Kidney (tissue), 14 donors: ENCODE measurements around the gene FAM53B. TPM values are rescaled to one million over a fixed set of nuclear protein-coding genes. Genes with fewer than 3 reads are reported as not detected.

Experiments used
- DNase-seq, 5 donors: peaks; one replicate each; pipeline ENCODE4 v3.0.0-alpha.2; 2013 to 2020
- FAIRE-seq: peaks from 2 replicates; lab custom pipeline; 2012; peaks lifted over from hg19 to GRCh38; lab: Jason Lieb, UNC
- H3K27ac ChIP-seq, 2 donors: one replicate each; pipeline ENCODE4 v1.7.0; 2013; ENCODE audit warnings: low read depth in 2 of 2, low read length in 2 of 2, inconsistent platforms in 1 of 2
- H3K27me3 ChIP-seq: one replicate; pipeline ENCODE4 v1.7.1; 2013; ENCODE audit warnings: low read length, inconsistent platforms; ENCODE audit not compliant: control insufficient read depth, insufficient read depth
- H3K36me3 ChIP-seq, 3 donors: one replicate each; pipeline versions ENCODE4 v1.7.0 to v1.7.1; 2013; ENCODE audit warnings: low read length in 3 of 3, control low read depth in 1 of 3, inconsistent platforms in 1 of 3; ENCODE audit not compliant: insufficient read depth in 3 of 3, control insufficient read depth in 2 of 3
- H3K4me1 ChIP-seq, 3 donors: one replicate each; pipeline versions ENCODE4 v1.7.0 to v1.7.1; 2013; ENCODE audit warnings: low read length in 3 of 3, inconsistent platforms in 1 of 3, low read depth in 1 of 3; ENCODE audit not compliant: control insufficient read depth in 2 of 3, insufficient read depth in 2 of 3
- H3K4me3 ChIP-seq, 3 donors: one replicate each; pipeline versions ENCODE4 v1.7.0 to v1.8.1; 2013; ENCODE audit warnings: low read length in 3 of 3, control low read depth in 1 of 3, inconsistent platforms in 1 of 3
- H3K9ac ChIP-seq, 3 donors: one replicate each; pipeline versions ENCODE4 v1.7.0 to v1.7.1; 2013; ENCODE audit warnings: low read length in 3 of 3, control low read depth in 1 of 3, inconsistent platforms in 1 of 3
- H3K9me3 ChIP-seq, 3 donors: one replicate each; pipeline versions ENCODE4 v1.7.0 to v1.7.1; 2013; ENCODE audit warnings: low read length in 3 of 3, control low read depth in 1 of 3, inconsistent platforms in 1 of 3; ENCODE audit not compliant: control insufficient read depth in 2 of 3, insufficient read depth in 1 of 3
- intact Hi-C: fragments of 100-400 bp; cut with DNase I; formaldehyde crosslinking; loops from one replicate; pipeline ENCODE4 v1.11.1; 2022
- polyA plus RNA-seq: library from polyadenylated mRNA; stranded (reverse); fragments of 350-450 nt; fragmentation: Illumina TruSeq; extraction: RNeasy Lipid Tissue Mini Kit (QIAGEN cat#74804); gene quantifications from one replicate; pipeline ENCODE4 v1.2.3, GENCODE V29; 2014; ENCODE audit warnings: low read depth, low replicate concordance; ENCODE audit not compliant: insufficient read depth
- total RNA-seq: library from RNA; stranded (reverse); fragmentation: NEBNext Ultra II Directional; extraction: Animal tissue kit (Norgen Biotek cat#: 25700); gene quantifications from one replicate; pipeline ENCODE4 v1.2.1, GENCODE V29; 2021
- TF ChIP-seq, protein P1 (sequence below): IDR thresholded peaks from 3 replicates; pipeline ENCODE4 v1.5.1; 2012; ENCODE audit warnings: mild to moderate bottlenecking, moderate library complexity, borderline replicate concordance; ENCODE audit not compliant: insufficient read depth; ENCODE audit errors: extremely low read depth
- donor health status: control.
- donor health status: control.
- donor health status: control.
- donor health status: control.
- donor health status: control.
- donor health status: DM: yes; HTN: yes; CAD: no.
- donor health status: Normal renal cell carcinoma (clear cell type).

FAM53B gene
- total and polyA plus RNA-seq, 2 donors from 2014 or later, result 11.8 to 30.0 TPM

DNA sequence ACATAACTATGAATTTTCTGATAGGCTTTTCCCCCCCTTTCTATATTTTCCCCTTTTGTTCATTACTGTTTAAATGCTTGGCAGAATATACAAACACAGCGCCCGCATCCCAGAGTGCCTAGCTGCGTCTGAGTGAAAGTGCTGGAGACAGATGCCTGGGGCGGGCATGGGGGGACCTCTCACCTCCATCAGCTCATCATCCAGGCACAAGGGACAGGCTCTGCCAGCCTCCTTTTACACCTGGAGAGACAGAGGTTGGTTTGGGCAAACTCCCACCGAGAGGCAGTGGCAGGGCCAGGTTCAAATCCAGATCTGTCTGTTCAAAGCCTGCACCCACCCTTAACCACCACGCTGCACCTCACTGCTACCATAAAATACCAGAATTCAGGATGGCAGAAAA, 104.5 kb downstream of the FAM53B start:
- Histone ChIP-seq H3K27me3 (no peaks in the 10 kb centered on the region), H3K9ac (no peak overlapping the region), H3K4me1 (peaks cover 0 to 25% (median 9%) of the 10 kb centered on the region in 3 donors), H3K4me3 (no peak overlapping the region), H3K36me3 (peaks cover 0 to 4% (median 0%) of the 10 kb centered on the region in 3 donors), H3K27ac (no peak overlapping the region), H3K9me3 (no peaks in the 10 kb centered on the region)
- TF ChIP-seq, protein P1, sequence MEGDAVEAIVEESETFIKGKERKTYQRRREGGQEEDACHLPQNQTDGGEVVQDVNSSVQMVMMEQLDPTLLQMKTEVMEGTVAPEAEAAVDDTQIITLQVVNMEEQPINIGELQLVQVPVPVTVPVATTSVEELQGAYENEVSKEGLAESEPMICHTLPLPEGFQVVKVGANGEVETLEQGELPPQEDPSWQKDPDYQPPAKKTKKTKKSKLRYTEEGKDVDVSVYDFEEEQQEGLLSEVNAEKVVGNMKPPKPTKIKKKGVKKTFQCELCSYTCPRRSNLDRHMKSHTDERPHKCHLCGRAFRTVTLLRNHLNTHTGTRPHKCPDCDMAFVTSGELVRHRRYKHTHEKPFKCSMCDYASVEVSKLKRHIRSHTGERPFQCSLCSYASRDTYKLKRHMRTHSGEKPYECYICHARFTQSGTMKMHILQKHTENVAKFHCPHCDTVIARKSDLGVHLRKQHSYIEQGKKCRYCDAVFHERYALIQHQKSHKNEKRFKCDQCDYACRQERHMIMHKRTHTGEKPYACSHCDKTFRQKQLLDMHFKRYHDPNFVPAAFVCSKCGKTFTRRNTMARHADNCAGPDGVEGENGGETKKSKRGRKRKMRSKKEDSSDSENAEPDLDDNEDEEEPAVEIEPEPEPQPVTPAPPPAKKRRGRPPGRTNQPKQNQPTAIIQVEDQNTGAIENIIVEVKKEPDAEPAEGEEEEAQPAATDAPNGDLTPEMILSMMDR, result no peak
- intact Hi-C loops, result no loop called here
- no peak for FAIRE-seq
- peak in 1 of 5 donors; percentile 40 for DNase-seq

DNA sequence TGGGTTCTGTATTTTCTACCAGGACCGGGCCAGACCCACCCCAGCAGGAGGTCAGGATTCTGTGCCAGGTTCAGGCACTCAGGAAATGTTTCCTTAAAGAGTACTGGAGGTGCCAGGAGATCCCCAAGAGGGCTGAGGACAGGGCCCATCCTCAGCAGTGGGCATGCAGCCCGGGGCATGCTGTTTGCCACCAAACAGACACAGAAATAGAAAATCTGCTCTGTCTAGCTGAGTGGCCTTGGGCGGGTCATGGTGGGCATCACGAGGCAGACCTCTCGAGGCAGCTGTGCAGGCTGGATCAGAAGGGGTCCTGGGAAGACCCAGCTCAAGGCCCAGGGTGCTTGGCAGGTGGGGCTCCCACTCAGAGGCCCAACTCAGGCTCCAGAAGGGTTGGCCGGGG, 105.0 kb downstream of the FAM53B start:
- TF ChIP-seq, protein P1, result no peak
- intact Hi-C loops, result no loop called here
- H3K4me1 ChIP-seq, result peaks cover 0 to 23% (median 9%) of the 10 kb centered on the region in 3 donors

GRCh38 chr10:124637746-124638145, 106.4 kb downstream of the FAM53B start:
- TF ChIP-seq, protein P1, result no peak
- H3K4me1 ChIP-seq, result peaks cover 0 to 24% (median 9%) of the 10 kb centered on the region in 3 donors

More for the DNA sequence above, 105.0 kb downstream of the FAM53B start:
- H3K9ac ChIP-seq, result no peak overlapping the region
- H3K9me3 ChIP-seq, result no peaks in the 10 kb centered on the region
- peak in 1 of 5 donors; percentile 52 for DNase-seq
- H3K27ac ChIP-seq, result no peak overlapping the region
- no peaks in the 10 kb centered on the region for H3K27me3 ChIP-seq
- peaks cover 0 to 4% (median 0%) of the 10 kb centered on the region in 3 donors for H3K36me3 ChIP-seq
- H3K4me3 ChIP-seq, result no peak overlapping the region
- FAIRE-seq, result no peak

DNA sequence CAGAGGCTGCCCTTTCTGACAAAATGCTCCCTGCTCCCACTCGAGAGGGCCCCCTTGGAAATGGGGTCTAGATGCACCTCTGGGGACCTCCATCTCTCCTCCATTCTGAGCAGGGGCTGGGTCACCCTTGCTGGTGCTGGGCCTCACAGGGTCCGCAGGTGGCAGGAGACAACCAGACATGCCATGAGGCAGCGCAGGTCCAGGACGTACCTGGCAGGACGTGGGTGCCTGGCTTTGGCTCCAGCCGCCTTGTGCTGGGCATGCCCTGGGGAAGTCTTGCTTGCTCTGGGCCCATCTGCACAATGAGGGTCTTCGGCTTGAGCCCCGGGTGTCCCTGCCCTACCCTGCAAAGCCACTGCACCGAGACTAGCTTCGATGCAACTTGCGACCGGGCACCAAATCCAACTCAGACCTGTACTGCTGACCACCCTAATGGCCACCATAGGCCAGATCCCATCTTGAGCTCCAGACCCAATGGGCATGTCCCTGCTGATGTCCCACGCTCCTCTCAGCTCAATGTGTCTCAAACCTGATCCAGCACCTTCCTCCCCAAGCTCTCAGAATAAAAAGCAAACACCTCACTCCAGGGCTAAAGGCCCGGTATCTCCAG, 107.0 kb downstream of the FAM53B start:
- Histone ChIP-seq H3K27ac (no peak overlapping the region), H3K27me3 (no peaks in the 10 kb centered on the region), H3K4me3 (no peak overlapping the region), H3K4me1 (peaks cover 0 to 28% (median 9%) of the 10 kb centered on the region in 3 donors), H3K36me3 (no peaks in the 10 kb centered on the region), H3K9ac (no peak overlapping the region), H3K9me3 (no peaks in the 10 kb centered on the region)
- TF ChIP-seq, protein P1, result no peak
- DNase-seq (peak in 1 of 5 donors; percentile 56), FAIRE-seq (no peak)
- intact Hi-C loops, result no loop called here

More at GRCh38 chr10:124637746-124638145, 106.4 kb downstream of the FAM53B start:
- DNase-seq (peak in 1 of 5 donors; percentile 17), FAIRE-seq (no peak)
- intact Hi-C loops, result no loop called here
- no peaks in the 10 kb centered on the region for H3K27me3 ChIP-seq
- H3K9ac ChIP-seq, result no peak overlapping the region
- H3K4me3 ChIP-seq, result no peak overlapping the region
- no peaks in the 10 kb centered on the region for H3K9me3 ChIP-seq
- H3K36me3 ChIP-seq, result peaks cover 0 to 2% (median 0%) of the 10 kb centered on the region in 3 donors
- no peak overlapping the region for H3K27ac ChIP-seq
